ENCODE measurements around the gene THOP1.

THOP1 gene

DNA sequence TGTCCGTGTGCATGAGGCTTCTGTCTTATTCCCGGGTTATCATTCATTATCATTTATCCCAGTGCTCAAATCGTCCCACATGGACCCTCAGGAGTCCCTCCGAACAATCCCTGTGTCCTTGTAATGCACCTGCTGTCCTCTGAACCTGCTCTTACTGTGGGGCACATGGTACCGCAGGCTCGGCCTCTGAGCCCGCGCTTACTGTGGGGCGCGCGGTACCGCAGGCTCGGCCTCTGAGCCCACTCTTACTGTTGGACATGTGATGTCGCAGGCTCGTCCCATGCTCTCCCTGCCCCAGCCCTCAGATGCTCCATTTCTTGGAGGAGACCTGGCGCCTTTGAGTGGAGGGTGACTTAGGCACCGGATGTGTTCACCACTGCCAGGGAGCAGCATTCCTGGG is 17.5 kb downstream of the THOP1 start:
- no peak for DNase-seq (ENCODE audit: low spot score)

DNA sequence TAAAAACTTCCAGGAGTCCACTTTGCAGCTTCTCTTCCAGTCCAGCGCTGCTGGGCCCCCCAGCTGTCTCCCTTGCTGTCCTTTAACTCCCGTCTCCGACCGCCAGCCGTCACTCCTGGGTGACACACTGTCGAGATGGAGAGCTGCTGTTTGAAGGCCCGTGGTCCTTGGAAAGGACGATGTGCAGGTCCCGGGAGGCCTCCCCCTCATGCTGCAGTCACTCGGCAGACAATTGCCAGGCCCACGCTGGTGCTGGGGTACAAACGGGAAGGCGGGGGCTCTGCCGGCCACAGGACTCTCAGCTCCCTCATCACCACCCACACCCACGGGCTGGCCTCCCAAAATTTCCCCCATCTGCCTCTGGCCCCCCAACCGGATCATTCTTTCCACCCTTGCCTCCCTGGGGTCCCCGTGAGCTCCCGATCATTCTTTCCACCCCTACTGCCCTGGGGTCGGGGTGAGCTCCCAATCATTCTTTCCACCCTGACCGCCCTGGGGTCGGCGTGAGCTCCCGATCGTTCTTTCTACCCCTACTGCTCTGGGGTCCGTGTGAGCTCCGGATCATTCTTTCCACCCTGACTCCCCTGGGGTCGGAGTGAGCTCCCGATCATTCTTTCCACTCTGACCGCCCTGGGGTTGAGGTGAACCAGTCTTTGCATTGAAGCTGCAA is 18.3 kb downstream of the THOP1 start:
- DNase-seq (ENCODE audit: low spot score): no peak

DNA sequence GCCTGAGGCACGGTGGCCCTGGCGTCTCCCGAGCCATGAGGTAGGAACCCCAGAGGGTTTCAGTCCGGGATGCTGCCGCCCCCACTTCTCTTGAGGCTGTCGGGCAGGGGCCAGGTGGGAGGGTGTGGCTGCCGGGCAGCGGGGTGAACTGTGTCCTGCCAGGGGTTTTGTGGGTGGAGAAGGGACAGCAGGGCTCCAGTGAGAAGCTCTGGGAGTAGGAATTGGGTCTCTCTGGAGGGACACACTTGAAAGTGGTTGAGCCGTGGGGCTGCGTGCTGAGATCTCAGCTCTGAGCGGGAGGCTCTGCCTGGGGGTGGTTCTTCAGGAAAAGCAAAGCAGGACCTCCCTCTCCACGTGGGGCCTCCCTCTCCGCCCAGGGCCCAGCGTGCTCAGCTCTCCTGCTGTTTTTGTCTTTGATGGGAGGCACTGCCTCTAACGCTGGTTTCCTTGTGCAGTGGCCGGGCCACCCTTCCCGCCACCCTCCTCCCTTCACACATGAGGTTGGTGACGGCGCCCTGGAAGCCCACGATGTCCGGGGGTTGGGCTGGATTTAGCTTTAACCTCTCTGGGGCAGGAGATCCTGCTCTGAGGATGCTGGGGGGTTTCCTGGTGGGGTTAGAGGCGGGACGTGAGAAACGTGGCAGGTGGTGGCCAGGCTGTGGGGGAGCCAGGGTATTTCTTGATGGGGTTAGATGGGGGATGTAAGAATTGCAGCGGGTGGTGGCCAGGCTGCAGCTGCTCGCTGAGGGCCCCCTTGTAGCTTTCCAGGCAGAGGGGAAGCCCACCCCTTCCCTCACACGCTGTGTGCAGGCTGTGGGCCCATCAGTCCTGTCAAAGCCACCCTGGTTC is 19.1 kb downstream of the THOP1 start:
- no peak for DNase-seq (ENCODE audit: low spot score)

DNA sequence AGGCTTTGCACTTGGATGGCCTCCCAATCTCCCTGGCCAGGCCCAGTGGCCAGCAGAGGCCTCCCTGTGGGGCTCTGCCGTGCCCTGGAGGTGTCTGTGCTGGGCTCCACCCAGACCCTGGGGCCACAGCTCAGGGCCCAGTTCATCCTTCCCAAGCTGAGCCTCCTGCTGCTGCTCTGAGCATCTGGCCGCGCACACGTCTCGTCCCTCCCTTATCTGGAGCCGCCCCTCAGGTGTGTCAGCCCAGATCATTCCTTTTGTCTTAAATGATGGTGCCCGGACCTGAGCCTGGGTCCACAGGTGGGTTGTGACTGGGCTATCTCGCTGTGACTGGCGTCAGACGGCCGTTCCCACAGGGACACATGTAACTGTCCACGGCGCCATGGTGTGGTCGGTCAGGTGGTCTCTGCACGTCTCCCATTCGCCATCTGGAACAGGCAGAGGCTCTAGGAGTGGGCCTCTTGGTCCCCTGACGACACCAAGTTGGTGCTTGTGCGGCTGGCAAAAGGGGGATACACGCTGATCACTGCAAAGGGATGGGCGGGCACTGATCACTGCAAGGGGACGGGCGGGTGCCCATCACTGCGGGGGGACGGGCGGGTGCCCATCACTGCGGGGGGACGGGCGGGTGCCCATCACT is 20.1 kb downstream of the THOP1 start:
- DNase-seq (ENCODE audit: low spot score): no peak

DNA sequence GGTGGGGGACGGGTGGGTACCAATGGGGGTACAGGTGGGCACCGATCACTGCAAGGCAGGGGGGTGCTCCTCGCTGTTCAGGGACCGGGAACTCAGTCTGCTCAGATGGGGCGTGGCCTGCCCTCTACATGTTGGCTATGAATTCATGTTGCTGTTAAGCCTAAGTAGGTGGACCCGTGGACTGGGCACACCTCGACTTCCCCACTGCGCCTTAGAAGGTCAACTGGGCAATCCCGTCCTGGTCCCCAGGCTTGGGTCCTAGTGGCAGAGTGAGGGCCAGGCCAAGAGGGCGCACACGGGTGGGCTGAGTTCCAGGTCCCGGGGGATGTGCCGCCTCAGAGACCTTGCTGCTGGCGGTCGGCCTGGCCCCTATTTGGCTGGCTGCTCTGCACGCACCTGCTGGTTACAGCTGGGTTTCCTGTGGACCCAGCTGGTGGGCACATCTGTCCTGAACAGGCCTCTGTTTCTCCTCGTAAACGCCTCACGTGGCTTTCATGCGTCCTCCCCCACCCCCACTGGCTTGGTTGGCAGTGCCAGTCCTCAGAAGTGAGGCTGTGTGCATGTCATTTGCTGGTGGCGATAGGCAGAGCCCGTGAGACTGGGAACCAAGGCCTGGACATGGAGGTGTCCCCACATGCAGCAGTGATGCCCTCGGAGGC is 20.8 kb downstream of the THOP1 start:
- DNase-seq (ENCODE audit: low spot score): no peak

DNA sequence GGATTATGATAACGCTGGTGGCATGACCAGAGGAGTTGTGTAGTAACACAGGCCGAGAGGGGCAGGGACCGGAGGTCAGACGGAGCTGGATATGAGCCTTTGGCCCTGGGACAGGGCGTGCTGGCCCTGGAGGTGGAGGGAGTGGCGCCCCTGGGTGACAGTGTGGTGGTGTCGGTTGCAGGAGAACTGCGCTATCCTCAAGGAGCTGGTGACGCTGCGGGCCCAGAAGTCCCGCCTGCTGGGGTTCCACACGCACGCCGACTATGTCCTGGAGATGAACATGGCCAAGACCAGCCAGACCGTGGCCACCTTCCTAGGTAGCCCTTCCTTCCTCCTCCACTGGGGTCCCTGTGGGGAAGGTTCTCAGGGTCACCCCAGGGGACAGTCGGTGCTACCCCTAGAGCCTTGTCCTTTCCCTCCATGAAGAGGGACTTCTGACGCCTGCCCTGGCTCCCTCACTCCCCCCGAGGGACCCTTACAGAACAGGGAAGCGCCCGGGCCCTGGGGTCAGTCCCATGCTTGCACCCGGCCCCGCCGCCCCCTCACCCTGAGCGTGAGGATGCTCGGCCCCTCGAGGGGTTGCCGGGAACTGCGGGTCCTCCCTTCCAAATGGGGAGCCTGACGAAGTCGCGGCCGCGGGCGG is 21.6 kb downstream of the THOP1 start:
- no peak for DNase-seq (ENCODE audit: low spot score)

DNA sequence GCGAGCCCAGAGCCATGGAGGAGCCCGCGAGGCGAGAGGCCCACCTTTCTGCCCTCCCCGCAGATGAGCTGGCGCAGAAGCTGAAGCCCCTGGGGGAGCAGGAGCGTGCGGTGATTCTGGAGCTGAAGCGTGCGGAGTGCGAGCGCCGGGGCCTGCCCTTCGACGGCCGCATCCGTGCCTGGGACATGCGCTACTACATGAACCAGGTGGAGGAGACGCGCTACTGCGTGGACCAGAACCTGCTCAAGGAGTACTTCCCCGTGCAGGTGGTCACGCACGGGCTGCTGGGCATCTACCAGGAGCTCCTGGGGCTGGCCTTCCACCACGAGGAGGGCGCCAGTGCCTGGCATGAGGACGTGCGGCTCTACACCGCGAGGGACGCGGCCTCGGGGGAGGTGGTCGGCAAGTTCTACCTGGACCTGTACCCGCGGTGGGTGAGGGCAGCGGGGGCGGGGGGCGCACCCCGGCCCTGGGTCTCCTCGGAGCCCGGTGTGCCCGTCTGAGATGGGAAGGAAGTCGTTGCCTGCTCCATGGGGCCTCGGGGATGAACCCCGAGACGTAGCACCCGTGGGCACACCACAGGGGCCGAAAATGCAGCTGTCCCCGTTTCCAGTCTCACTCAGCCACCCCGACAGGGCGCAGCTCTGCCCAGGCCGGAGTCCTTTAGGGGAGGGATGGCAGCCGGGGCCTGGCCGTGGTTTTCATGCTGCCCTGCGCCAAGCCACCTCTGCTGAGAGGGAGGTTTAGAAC is 22.3 kb downstream of the THOP1 start:
- DNase-seq (ENCODE audit: low spot score): no peak

DNA sequence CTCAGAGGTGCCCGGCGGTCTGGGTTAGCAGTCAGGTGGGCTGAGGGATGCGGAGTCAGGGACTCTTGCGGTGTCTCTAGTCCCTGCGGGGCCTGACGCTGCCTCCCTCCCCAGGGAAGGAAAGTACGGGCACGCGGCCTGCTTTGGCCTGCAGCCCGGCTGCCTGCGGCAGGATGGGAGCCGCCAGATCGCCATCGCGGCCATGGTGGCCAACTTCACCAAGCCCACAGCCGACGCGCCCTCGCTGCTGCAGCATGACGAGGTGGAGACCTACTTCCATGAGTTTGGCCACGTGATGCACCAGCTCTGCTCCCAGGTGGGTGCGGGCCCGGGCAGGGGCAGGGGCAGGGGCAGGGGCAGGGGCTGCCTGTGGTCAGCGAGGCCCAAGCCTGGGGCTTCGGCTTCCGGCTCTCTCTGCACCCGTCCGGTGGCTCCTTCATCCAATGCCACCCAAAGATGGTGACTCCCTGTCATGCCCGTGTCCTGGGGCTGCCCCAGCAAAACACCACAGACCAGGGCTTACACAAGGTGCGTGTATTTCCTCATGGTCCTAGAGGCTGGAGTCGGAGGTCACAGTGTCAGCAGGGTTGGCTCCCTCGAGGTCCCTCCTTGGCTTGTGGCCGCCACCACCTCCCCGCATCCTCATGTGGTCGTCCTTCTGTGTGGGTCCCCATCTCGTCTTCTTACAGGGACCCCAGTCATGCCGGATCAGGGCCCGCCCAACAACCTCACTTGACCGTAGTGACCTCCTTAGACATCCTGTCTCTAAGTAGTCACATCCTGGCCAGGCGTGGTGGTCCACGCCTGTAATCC is 23.0 kb downstream of the THOP1 start:
- no peak for DNase-seq (ENCODE audit: low spot score)

DNA sequence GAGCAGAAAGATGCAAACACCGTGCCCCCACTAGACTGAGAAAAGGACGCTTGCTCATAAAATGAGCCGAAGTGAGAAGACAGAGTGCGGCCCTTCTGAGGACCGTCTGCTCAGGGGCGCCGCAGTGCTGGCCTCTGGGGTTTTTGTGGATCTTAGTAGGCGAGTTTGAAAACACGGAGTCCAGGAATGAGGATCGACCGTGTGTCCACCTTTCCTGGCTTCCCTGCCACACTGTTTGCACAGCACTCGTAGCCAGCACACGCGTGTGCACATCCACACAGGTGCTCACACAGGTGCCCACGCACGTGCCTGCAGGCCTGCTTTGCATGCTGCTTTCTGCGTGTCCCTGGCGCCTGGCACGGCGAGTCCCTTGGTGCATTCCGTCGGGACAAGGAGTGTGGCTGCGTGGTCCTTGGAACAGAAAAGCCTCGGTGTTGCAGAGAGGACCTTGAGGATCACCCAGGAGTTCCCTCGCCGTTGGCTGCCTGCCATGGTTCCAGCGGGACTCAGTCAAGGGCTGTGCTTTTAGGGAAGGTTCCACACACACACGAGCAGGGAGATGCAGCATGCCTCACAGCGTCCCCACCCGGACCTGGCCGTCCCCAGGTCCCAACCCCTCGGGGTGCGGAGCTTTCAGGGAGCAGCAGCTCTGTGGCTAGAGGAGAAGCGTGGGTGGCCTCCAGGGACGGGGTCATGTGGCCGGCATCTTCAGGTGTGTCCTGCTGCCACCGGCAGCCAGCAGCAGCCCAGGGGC is 24.3 kb downstream of the THOP1 start:
- no peak for DNase-seq (ENCODE audit: low spot score)

DNA sequence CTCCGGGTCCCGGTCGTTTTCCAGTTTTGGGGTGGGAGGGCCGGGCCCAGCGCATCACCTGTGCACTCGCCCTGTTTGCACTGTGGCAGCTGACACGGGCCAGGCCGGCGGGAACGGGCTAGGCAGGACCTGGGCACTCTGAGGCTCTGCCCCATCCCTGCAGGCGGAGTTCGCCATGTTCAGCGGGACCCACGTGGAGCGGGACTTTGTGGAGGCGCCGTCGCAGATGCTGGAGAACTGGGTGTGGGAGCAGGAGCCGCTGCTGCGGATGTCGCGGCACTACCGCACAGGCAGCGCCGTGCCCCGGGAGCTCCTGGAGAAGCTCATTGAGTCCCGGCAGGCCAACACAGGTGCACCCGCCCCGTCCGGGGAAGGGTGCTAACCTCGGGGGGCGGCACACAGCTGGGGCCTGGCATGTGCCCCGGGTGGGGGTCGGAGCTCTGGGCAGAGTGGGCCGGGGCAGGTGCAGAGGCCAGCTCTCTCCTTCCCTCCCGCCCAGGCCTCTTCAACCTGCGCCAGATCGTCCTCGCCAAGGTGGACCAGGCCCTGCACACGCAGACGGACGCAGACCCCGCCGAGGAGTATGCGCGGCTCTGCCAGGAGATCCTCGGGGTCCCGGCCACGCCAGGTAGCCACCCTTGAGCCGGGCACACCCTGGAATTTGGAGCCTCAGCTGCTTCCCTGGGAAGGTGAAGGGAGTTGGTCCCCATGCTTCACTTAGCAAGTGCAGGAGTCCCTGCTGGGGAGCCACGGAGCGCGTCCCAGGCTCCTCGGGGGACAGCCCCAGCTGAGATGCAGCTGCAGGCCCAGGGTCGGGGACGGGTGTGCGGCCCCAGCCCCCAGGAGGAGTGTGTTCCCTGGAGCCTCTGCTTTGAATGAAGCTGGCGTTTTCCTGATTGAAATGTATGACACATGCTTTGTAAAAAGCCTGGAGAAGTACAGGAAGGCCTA is 25.1 kb downstream of the THOP1 start:
- DNase-seq (ENCODE audit: low spot score): no peak

DNA sequence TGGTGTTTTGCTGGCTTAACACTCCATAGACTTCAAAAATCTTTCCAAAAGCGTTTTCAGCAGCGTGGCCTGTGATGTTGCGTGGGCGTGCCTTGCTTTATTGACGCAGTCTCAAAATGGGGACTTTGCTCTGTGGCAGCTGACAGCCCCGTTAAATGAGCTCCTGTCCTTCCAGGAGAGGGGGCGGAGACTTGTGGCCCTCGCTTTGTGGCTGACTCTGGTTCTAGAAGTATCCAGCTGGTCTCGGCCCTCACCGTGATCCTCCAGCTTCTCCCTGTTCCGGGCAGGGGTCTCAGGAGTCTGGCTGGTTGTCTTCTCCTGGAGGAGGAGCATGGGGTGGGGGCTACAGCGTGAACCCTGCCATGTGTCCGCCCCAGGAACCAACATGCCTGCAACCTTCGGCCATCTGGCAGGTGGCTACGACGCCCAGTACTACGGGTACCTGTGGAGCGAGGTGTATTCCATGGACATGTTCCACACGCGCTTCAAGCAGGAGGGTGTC is 26.0 kb downstream of the THOP1 start:
- DNase-seq (ENCODE audit: low spot score): no peak

DNA sequence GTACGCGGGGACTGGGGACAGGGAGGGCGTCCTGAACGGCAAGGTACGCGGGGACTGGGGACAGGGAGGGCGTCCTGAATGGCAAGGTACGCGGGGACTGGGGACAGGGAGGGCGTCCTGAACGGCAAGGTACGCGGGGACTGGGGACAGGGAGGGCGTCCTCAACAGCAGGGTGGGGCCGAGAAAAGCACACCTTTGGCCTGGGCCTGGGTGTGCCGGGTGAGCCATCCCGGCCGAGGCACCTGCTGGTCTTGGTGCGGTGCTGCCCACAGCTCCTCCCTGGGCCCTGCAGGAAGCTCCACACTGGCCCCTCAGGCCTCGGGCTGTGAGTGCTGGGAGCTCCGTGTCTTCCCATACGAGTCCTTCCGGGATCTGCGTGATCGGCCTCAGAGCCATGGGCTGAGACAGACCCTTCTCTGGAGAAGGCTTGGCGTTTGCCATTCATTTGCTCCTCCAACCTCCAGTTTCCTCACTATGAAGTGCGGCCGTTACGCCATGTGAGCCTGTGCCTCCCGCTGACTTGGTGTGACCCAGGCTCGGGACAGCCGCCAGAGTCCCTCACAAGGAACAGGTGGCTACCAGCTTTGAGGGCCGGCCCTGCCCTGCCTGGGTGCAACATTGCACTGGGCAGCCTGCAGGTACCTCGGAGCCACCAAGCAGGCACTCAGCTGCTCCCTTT is 26.6 kb downstream of the THOP1 start:
- no peak for DNase-seq (ENCODE audit: low spot score)

DNA sequence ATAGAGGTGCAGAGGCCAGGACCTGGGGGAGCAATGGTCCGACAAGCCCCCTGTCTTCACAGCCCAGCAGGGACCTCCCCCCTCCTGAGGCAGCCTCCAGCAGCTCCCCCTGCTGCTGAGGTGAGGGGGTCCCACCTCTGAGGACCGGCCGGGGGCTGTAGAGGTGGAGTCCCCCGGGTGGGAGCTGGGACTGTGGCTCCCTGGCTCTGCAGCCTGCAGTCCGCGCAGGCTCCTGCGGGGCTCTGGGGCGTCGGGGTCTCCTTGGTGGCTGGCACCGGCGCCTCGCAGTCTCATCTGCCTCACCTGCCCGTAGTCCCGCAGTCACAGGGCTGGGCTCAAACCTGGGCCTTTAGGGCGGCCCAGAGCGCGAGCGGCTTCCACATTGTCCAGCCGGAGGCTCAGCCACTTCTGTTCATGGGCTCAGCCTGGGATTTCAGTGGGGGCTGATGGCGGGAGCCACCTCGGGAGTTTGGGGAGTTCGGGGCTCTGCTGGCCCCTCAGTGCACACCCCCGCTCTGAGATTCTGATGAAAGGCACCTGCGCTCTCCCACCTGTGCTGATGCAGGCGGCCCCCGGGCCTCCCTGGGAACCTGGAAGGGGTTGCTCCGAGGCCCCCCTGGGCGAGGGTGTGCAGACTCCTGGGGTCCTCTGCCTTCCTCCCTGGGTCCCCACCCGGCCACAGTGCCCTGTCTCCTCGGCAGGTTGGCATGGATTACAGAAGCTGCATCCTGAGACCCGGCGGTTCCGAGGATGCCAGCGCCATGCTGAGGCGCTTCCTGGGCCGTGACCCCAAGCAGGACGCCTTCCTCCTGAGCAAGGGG is 27.3 kb downstream of the THOP1 start:
- DNase-seq (ENCODE audit: low spot score): no peak

DNA sequence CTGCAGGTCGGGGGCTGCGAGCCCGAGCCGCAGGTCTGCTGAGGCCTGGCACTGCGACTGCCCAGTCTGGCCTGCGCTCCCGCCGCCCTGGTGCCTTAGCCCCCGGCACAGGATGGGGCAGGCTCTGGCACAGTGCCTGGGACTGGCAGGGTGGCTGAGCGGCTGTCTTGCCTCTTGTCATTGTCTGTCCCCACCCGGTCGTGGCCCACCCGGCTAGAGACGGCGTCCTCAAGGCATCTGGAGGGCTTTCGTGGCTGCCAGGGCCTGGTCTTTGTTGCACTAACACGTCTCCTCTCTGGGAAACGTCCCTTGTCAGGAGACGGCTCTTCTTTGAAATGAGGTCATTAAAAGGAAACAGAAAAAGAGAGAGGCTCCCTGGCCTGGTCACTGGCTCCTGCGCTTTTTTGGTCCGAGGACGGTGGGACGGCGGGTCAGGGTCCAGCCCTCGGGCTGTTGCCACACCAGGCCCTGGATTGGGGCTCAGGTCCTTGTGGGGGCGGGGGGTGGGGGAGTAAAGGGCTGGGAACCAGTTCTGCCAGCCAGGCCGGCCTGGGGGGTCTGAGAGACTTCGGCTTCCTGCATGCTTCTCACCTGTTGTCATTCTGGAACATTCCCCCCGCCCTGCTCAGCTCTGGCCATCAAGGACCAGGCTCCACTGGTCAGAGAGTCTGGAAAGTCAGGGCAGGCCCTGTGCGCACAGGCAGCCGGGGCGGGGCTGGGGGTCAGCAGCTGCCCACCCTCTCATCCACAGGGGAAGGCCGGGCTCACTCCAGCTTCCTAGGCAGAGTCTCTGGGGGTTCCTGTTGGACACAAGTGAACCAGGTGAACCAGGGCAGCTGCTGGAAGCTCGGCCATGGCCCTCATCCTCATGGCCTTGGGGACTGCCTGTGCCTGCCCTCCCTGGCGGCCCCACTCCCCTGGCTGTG is 28.2 kb downstream of the THOP1 start:
- no peak for DNase-seq (ENCODE audit: low spot score)

DNA sequence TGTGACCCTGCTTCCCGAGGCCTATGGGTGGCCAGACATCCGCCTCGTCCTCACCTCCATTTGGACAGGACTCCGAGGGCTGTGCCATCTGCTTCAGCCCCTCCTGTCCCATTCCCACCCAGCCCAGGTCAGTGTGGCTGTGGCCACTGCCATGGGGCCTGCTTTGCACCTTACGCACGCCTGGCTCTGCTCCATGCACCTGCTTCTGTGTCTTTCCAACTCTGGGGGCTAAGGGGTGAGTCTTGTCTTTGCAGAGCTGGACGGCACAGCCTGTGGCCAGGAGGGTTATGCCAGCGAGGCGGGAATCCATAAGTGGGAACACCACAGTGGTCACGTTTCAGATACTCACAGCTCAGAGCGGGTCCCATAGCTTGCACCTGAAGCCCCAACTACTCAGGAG is 29.1 kb downstream of the THOP1 start:
- DNase-seq (ENCODE audit: low spot score): no peak
